22Rv1 (cell line): ENCODE data around the gene CCT8L2.
"Not testable (repeated sequence)": the region's sequence is repeated elsewhere in the genome, so short reads cannot be mapped to it uniquely, and the experiment has no call there.

ENCODE experiments used
- H3K27ac ChIP-seq: fragments of 450-650 bp; 2 replicates; pipeline ENCODE4 v1.5.1; 2017
- ZFX ChIP-seq: fragments of 450-650 bp; IDR thresholded peaks from 2 replicates; pipeline ENCODE4 v1.6.1; 2017; ENCODE audit warnings: antibody characterized with exemption, borderline replicate concordance
- TF ChIP-seq, protein P1 (sequence below): fragments of 450-650 bp; IDR thresholded peaks from 2 replicates; pipeline ENCODE4 v1.5.1; 2017; ENCODE audit warnings: mild to moderate bottlenecking

CCT8L2 gene

DNA sequence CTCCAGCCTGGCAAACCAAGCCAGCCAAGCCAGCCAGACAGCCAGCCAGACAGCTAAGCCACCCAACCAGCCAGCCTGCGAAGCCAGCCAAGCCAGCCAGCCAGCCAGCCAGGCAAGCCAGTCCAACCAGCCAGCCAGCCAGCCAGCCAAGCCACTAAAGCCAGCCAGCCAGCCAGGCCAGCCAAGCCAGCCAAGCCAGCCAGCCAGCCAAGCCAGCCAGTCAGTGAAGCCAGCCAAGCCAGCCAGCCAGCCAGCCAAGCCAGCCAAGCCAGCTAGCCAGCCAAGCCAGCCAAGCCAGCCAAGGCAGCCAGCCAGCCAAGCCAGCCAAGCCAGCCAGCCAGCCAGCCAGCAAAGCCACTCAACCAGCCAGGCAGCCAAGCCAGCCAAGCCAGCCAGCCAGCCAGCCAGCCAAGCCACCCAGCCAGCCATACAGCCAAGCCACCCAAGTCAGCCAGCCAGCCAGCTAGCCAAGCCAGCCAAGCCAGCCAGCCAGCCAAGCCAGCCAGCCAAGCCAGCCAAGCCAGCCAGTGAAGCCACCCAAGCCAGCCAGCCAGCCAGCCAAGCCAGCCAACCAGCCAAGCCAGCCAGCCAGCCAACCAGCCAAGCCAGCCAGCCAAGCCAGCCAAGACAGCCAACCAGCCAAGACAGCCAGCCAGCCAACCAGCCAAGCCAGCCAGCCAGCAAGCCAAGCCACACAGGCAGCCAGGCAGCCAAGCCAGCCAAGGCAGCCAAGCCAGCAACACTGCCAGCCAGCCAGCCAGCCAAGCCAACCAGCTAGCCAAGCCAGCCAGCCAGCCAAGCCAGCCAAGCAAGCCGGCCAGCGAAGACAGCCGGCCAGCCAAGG is 29.7 kb downstream of the CCT8L2 start:
- no peak overlapping the region for H3K27ac ChIP-seq
- TF ChIP-seq, protein P1, sequence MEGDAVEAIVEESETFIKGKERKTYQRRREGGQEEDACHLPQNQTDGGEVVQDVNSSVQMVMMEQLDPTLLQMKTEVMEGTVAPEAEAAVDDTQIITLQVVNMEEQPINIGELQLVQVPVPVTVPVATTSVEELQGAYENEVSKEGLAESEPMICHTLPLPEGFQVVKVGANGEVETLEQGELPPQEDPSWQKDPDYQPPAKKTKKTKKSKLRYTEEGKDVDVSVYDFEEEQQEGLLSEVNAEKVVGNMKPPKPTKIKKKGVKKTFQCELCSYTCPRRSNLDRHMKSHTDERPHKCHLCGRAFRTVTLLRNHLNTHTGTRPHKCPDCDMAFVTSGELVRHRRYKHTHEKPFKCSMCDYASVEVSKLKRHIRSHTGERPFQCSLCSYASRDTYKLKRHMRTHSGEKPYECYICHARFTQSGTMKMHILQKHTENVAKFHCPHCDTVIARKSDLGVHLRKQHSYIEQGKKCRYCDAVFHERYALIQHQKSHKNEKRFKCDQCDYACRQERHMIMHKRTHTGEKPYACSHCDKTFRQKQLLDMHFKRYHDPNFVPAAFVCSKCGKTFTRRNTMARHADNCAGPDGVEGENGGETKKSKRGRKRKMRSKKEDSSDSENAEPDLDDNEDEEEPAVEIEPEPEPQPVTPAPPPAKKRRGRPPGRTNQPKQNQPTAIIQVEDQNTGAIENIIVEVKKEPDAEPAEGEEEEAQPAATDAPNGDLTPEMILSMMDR = no peak
- TF ChIP-seq ZFX = no peak

- H3K27ac ChIP-seq = not testable (repeated sequence)
Observed at GRCh38 chr22:16561093-16561658, 31.4 kb downstream of the CCT8L2 start.

- not testable (repeated sequence) for H3K27ac ChIP-seq
Observed at GRCh38 chr22:16560651-16561050, 32.0 kb downstream of the CCT8L2 start.

DNA sequence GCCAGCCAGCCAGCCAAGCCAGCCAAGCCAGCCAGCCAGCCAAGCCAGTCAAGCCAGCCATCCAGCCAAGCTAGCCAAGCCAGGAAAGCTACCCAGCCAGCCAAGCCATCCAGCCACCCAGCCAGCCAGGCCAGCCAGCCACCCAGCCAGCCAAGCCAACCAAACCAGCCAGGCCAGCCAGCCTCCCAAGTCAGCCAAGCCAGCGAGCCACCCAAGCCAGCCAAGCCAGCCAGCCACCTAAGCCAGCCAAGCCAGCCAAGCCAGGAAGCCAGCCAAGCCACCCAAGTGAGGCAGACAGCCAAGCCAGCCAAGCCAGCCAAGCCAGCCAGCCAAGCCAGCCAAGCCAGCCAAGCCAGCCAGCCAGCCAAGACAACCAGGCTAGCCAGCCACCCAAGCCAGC is 32.6 kb downstream of the CCT8L2 start:
- not testable (repeated sequence) for H3K27ac ChIP-seq

DNA sequence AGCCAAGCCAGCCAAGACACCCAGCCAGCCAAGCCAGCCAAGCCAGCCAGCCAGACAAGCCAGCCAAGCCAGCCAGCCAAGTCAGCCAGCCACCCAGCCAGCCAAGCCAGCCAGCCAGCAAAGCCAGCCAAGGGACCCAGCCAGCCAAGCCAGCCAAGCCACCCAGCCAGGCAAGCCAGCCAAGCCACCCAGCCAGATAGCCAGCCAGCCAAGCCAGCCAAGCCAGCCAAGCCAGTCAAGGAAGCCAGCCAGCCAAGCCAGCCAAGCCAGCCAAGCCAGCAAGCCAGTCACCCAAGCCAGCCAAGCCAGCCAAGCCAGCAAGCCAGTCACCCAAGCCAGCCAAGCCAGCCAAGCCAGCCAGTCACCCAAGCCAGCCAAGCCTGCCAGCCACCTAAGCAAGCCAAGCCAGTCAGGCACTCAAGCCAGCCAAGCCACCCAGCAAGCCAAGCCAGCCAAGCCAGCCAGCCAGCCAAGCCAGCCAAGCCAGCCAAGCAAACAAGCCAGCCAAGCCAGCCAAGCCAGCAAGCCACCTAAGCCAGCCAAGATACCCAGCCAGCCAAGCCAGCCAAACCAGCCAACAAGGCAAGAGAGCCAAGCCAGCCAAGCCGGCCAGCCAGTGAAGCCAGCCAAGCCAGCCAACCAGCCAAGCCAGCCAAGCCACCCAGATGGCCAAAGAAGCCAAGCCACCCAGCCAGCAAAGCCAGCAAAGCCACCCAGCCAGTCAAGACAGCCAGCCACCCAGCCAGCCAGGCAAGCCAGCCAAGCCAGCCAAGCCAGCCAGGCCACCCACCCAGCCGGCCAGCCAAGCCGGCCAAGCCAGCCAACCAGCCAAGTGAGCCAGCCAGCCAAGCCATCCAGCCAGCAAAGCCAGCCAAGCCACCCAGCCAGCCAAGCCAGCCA is 33.3 kb downstream of the CCT8L2 start:
- H3K27ac ChIP-seq = no peak overlapping the region
- TF ChIP-seq, protein P1 = no peak
- TF ChIP-seq ZFX = no peak

DNA sequence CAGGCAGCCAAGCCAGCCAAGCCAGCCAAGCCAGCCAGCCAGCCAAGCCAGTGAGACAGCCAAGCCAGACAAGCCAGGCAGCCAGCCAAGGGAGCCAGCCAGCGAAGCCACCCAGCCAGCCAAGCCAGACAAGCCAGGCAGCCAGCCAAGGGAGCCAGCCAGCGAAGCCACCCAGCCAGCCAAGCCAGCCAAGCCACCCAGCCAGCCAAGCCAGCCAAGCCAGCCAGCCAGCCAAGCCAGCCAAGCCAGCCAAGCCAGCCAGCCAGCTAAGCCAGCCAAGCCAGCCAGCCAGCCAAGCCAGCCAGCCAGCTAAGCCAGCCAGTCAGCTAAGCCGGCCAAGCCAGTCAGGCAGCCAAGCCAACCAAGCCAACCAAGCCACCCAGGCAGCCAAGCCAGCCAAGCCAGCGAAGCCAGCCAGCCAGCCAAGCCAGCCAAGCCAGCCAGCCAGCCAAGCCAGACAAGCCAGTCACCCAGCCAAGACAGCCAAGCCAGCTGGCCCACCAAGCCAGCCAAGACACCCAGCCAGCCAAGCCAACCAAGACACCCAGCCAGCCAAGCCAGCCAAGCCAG is 34.1 kb downstream of the CCT8L2 start:
- H3K27ac ChIP-seq = not testable (repeated sequence)

DNA sequence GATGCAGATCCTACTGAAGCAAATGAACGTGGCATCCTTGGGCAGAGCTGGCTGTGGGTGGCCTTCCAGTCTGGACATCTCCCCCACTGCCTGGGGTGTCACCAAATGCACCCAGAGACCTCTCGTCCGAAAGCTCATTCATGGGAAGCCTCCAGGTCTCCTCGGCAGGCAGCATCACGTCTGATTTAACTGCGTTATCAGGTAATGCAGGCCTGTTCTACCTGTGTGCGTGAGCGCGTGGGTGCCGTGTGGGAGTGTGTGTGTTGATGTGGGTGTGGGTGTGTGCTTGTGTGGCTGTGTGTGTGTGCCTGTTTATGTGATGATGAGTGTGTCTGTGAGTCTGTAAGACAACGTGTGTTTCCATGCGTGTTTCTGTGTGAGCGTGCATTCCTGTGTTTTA is 35.1 kb downstream of the CCT8L2 start:
- H3K27ac ChIP-seq = not testable (repeated sequence)

DNA sequence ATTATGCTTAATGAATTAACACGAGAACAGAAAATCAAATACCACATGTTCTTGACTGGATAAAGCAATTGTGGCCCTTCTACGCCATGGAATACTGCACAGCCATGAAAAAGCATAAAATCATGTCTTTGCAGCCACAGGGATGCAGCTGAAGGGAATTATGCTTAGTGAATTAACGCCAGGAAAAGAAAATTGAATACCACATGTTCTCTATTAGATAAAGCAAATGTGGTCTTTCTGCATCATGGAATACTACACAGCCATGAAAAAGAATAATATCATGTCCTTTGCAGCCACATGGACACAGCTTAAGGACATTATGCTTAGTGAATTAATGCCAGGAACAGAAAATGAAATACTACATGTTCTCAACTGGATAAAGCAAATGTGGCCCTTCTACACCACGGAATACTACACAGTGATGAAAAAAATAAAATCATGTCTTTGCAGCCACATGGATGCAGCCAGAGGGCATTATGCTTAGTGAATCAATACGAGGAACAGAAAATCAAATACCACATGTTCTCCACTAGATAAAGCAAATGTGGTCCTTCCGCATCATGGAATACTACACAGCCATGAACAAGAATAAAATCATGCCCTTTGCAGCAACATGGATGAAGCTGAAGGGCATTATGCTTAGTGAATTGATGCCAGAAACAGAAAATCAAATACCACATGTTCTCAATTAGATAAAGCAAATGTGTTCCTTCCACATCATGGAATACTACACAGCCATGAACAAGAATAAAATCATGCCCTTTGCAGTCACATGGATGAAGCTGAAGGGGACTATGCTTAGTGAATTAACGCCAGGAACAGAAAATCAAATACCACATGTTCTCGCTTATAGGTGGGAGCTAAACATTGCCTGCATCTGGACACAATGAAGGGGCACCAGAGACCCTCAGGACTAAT is 37.3 kb downstream of the CCT8L2 start:
- H3K27ac ChIP-seq = not testable (repeated sequence)

DNA sequence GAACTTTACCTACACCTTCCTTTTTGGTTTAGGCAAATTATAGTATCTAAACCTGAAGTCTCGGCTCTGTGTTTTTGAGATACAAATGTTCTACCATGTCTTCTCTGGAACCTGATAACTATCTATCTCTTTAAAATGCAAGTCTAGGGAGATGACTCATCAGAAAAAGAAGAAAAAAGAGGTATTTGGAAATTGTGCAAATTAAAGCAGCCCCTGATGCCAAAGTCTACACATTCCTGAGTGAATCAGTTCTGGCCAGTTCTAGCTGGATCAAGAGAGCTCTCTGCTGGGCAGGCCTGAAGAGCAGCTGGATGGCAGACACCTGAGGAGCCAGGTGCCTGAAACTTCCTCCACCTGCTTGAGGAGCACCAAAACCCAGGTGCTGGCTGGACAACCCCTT is 49.3 kb downstream of the CCT8L2 start:
- H3K27ac ChIP-seq = not testable (repeated sequence)
